GM20000 (cell line): ENCODE results near the gene C17orf113.
A peak's percentile ranks its signal among the peaks of the same experiment; 100 is the strongest.
"Not testable (repeated sequence)": the region's sequence is repeated elsewhere in the genome, so short reads cannot be mapped to it uniquely, and the experiment has no call there.

ENCODE experiments used
- DNase-seq: peaks from one replicate; pipeline ENCODE4 v3.0.0; 2012; ENCODE audit warnings: low spot score
- CTCF ChIP-seq: IDR thresholded peaks from 2 replicates; pipeline ENCODE4 v1.5.1; 2012; ENCODE audit warnings: mild to moderate bottlenecking, control low read depth; ENCODE audit errors: extremely low read depth, missing control alignments

C17orf113 gene

DNA sequence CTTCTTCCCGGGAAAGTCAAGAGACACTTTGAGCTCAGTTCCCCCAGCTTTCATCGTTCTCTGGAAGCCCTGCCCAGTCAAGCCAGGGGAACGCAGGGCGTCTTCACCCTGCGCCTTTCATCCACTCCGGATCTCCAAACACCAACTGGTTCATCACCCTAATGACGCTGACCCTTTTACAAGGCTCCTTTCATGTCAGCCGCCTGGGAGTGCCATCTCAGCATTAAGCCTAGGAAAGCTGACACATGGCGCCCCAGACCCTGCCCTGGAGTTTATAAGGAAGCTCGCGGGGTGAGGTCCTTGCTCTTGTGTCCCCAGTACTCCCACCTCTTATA lies 32.6 kb downstream of the C17orf113 start:
- TF ChIP-seq CTCF, result no peak
- peak; percentile 57 for DNase-seq

- TF ChIP-seq CTCF, result no peak
- peak; percentile 94 for DNase-seq
Measured at GRCh38 chr17:42016941-42017865, 33.2 kb downstream of the C17orf113 start, which contains the start of gene DNAJC7. Gene DNAJC7, minus strand, starts transcription at chr17:42017439. Its CDS starts 23 bp downstream, at chr17:42017416.

DNA sequence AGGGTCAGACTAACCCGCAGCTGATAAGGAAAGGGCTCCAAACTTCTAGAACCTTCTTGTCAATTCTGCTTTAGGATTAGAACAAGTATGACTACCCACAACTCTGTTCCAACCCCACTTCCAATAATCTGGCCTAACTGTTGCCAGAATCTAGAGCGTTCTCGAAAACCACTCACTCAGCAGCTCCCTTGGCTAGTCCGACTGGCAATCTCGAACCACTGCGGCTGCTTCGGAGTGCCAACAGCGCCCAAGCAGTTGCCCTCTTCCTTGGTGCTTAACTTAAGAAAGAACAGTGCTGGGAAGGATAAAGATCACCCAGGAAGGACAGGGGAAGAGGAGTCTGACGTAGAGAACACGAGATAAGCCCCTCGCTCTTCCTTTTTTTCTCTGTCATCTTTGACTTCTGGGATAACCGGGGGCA lies 34.0 kb downstream of the C17orf113 start:
- no peak for TF ChIP-seq CTCF
- peak; percentile 10 for DNase-seq

- not testable (repeated sequence) for DNase-seq
Measured at GRCh38 chr17:42013740-42014139, 36.7 kb downstream of the C17orf113 start.

DNA sequence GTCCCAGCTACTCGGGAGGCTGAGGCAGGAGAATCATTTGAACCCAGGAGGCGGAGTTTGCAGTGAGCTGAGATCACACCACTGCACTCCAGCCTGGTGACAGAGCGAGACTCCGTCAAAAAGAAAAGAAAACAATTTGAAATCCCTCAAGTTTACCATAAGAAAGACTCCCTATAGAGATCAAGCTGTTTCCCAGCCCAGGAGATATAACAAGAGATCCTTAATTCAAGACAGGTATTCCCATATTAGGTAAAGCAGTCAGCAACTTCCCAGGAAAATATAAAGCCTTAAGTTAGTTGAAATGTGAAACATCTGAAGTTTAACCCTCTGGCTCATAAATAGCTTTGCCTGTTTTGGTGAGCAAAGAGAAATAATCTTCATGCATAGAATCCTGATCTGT lies 38.0 kb downstream of the C17orf113 start:
- not testable (repeated sequence) for DNase-seq

- no peak for TF ChIP-seq CTCF
- no peak for DNase-seq
Measured at GRCh38 chr17:42010898-42011516, 39.4 kb downstream of the C17orf113 start.

DNA sequence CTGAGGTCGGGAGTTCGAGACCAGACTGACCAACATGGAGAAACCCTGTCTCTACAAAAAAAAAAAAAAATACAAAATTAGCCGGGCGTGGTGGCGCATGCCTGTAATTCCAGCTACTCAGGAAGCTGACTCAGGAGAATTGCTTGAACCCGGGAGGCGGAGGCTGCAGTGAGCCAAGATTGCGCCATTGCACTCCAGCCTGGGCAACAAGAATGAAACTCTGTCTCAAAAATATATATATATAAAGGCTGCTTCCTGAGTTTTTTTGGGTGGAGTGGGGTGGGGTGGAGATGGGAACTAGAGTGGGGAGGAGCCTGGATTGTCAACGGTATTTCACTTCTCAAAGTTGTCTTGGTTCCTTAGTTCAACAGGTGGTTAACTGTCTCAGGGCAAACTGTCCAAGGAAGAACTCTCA lies 40.1 kb downstream of the C17orf113 start:
- not testable (repeated sequence) for DNase-seq

DNA sequence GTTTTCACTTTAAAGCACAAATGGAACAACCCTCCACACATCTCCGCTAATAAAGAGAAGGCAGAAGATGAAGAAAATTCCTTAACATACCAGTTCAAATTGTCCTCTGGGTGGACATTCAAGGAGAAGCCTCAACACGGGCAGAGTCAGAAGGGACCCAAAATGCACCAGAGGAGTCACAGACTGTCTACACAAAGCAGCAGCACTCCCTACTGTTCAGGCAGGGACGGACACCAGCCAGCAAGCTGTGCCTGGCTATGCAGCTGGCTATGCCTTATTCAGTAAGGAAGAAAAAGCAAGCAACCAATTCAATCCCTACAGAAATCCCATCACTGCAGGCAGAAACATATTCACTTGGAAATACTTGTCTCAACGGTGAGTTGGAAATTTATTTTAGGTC lies 41.2 kb downstream of the C17orf113 start:
- DNase-seq, result no peak
- TF ChIP-seq CTCF, result no peak

DNA sequence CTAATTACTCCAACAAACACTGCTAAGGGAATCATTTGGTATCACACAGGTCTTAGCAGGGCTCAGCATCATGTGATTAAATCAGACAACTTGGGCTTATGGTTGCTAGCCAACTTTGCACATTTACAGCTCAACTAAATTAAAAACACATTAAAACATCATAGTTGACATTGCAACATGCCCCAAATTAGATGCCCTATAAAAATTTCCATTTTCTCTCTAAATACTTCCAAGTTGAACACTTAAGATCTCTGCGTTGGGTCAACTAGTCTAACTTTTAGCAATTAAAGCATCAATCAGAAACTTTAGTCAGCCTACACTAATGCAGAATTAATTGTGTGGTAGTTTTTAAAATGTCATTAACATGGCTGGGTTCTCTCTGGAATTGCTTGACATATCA lies 45.2 kb downstream of the C17orf113 start:
- no peak for TF ChIP-seq CTCF

More for the DNA sequence above, 45.2 kb downstream of the C17orf113 start:
- no peak for DNase-seq
